SK-N-SH (cell line): ENCODE results near the gene SUPT3H. TPM values are rescaled to one million over a fixed set of nuclear protein-coding genes. Genes with fewer than 3 reads are reported as not detected.

Experiments
- CTCF ChIA-PET: fragments of 300-600, 350-600 bp; formaldehyde crosslinking; extraction: SDS; loops from one replicate; lab custom pipeline; 2021; lab: Yijun Ruan, JAX
- POLR2A ChIA-PET: fragments of 350-600 bp; sonication (Branson Sonifier 250); formaldehyde crosslinking; extraction: SDS; loops from one replicate; lab custom pipeline; 2020; ENCODE audit warnings: antibody characterized with exemption, inconsistent platforms; lab: Yijun Ruan, JAX
- DNase-seq: peaks from one replicate; pipeline ENCODE4 v3.0.0; 2012
- H2AFZ ChIP-seq: fragments of 200-600 bp; sonication (generic); 2 replicates; pipeline ENCODE4 v1.8.1; 2016; ENCODE audit warnings: antibody characterized with exemption, mild to moderate bottlenecking, low read depth
- H3F3A ChIP-seq: fragments of 200-600 bp; sonication (generic); replicated peaks from 2 replicates; pipeline ENCODE3; 2016; ENCODE audit warnings: antibody characterized with exemption, mild to moderate bottlenecking; ENCODE audit not compliant: insufficient read depth
- H3K27ac ChIP-seq, 2 experiments: fragments of 200-500 bp in 1 of 2; fragments of 200-600 bp in 1 of 2; sonication (Bioruptor generic) in 1 of 2; sonication (generic), shearing (Covaris generic) in 1 of 2; 2 replicates each; pipeline versions ENCODE4 v1.5.1 to v1.6.1; 2014 to 2016; ENCODE audit warnings: low read depth in 2 of 2, inconsistent platforms in 1 of 2, low read length in 1 of 2, mild to moderate bottlenecking in 1 of 2, mixed read lengths in 1 of 2
- H3K27me3 ChIP-seq: fragments of 200-600 bp; sonication (generic), shearing (Covaris generic); 2 replicates; pipeline ENCODE4 v1.6.1; 2016; ENCODE audit warnings: mixed run types; ENCODE audit not compliant: insufficient read depth
- H3K36me3 ChIP-seq, 2 experiments: fragments of 200-500 bp in 1 of 2; fragments of 200-600 bp in 1 of 2; sonication (Bioruptor generic) in 1 of 2; sonication (generic) in 1 of 2; replicated peaks in 1 of 2; 2 replicates each; pipeline versions ENCODE3 to v1.5.1; 2014 to 2016; ENCODE audit warnings: low read length in 1 of 2, mild to moderate bottlenecking in 1 of 2; ENCODE audit not compliant: insufficient read depth in 2 of 2, control insufficient read depth in 1 of 2
- H3K4me1 ChIP-seq, 2 experiments: fragments of 200-500 bp in 1 of 2; fragments of 200-600 bp in 1 of 2; sonication (Bioruptor generic) in 1 of 2; sonication (generic), shearing (Covaris generic) in 1 of 2; 2 replicates each; pipeline versions ENCODE4 v1.5.1 to v1.6.1; 2014 to 2016; ENCODE audit warnings: low read depth in 1 of 2, low read length in 1 of 2, mixed run types in 1 of 2; ENCODE audit not compliant: insufficient read depth in 2 of 2, control insufficient read depth in 1 of 2
- H3K4me2 ChIP-seq: fragments of 200-600 bp; sonication (generic), shearing (Covaris generic); 2 replicates; pipeline ENCODE4 v1.6.1; 2017; ENCODE audit warnings: mixed run types
- H3K4me3 ChIP-seq, 2 experiments: fragments of 200-500 bp in 1 of 2; fragments of 200-600 bp in 1 of 2; sonication (Bioruptor generic) in 1 of 2; sonication (generic), shearing (Covaris generic) in 1 of 2; 2 replicates each; pipeline versions ENCODE4 v1.5.1 to v1.8.1; 2014 to 2016; ENCODE audit warnings: low read depth in 2 of 2, inconsistent platforms in 1 of 2, low read length in 1 of 2, mild to moderate bottlenecking in 1 of 2, mixed read lengths in 1 of 2, moderate library complexity in 1 of 2
- H3K79me2 ChIP-seq: fragments of 200-600 bp; sonication (generic); 2 replicates; pipeline ENCODE4 v1.8.1; 2017; ENCODE audit warnings: mild to moderate bottlenecking; ENCODE audit not compliant: insufficient read depth
- H3K9ac ChIP-seq: fragments of 200-600 bp; sonication (generic); 2 replicates; pipeline ENCODE4 v1.6.1; 2017; ENCODE audit warnings: mixed run types
- H3K9me2 ChIP-seq: fragments of 200-600 bp; sonication (generic); 2 replicates; pipeline ENCODE4 v1.6.1; 2017; ENCODE audit warnings: mixed run types
- H3K9me3 ChIP-seq: fragments of 200-600 bp; sonication (generic); 2 replicates; pipeline ENCODE4 v1.6.1; 2017; ENCODE audit warnings: mixed run types, mild to moderate bottlenecking, moderate library complexity
- H4K20me1 ChIP-seq: fragments of 200-600 bp; sonication (generic); 2 replicates; pipeline ENCODE4 v1.6.1; 2017; ENCODE audit warnings: mild to moderate bottlenecking, mixed run types; ENCODE audit not compliant: insufficient read depth
- CHD2 ChIP-seq: fragments of 150-350 bp; IDR thresholded peaks from 2 replicates; pipeline ENCODE4 v1.6.1; 2018; ENCODE audit warnings: low read length; ENCODE audit not compliant: partially characterized antibody
- ELF1 ChIP-seq: IDR thresholded peaks from 2 replicates; pipeline ENCODE4 v1.4.0; 2012
- EP300 ChIP-seq, 2 experiments: IDR thresholded peaks; 2 replicates each; pipeline versions ENCODE4 v1.4.0 to v1.6.1; 2012; ENCODE audit warnings: borderline replicate concordance in 1 of 2, low read depth in 1 of 2, low read length in 1 of 2
- EZH2phosphoT487 ChIP-seq: fragments of 200-600 bp; sonication (generic); IDR thresholded peaks from 2 replicates; pipeline ENCODE4 v1.6.1; 2017; ENCODE audit warnings: low read depth, mixed run types, mild to moderate bottlenecking, antibody characterized with exemption, moderate library complexity, borderline replicate concordance
- FOSL2 ChIP-seq: IDR thresholded peaks from 2 replicates; pipeline ENCODE4 v1.4.0; 2012; ENCODE audit warnings: low read depth, mild to moderate bottlenecking, moderate library complexity, borderline replicate concordance
- GABPA ChIP-seq: IDR thresholded peaks from 2 replicates; pipeline ENCODE4 v1.4.0; 2012; ENCODE audit warnings: low read depth, mild to moderate bottlenecking
- GATA2 ChIP-seq: sonication (generic); formaldehyde crosslinking; IDR thresholded peaks from 2 replicates; pipeline ENCODE4 v1.5.0; 2020; ENCODE audit warnings: mild to moderate bottlenecking, missing genetic modification reagents
- MXI1 ChIP-seq: IDR thresholded peaks from 2 replicates; pipeline ENCODE4 v1.6.1; 2012; ENCODE audit warnings: mild to moderate bottlenecking, low read depth, low read length, improper control_type of control experiment
- RCOR1 ChIP-seq: fragments of 150-350 bp; IDR thresholded peaks from 2 replicates; pipeline ENCODE4 v1.6.1; 2017; ENCODE audit warnings: antibody characterized with exemption, low read length
- REST ChIP-seq: IDR thresholded peaks from 2 replicates; pipeline ENCODE4 v1.6.1; 2012; ENCODE audit warnings: mild to moderate bottlenecking, low read depth, low read length, moderate library complexity
- RFX5 ChIP-seq: IDR thresholded peaks from 2 replicates; pipeline ENCODE4 v1.6.1; 2012; ENCODE audit warnings: mild to moderate bottlenecking, improper control_type of control experiment, low read length
- TEAD4 ChIP-seq: IDR thresholded peaks from 2 replicates; pipeline ENCODE4 v1.4.0; 2012; ENCODE audit warnings: mild to moderate bottlenecking, borderline replicate concordance; ENCODE audit not compliant: insufficient read depth
- USF1 ChIP-seq: IDR thresholded peaks from 2 replicates; pipeline ENCODE4 v1.4.0; 2012; ENCODE audit warnings: low read depth, borderline replicate concordance
- YY1 ChIP-seq: IDR thresholded peaks from 2 replicates; pipeline ENCODE4 v1.4.0; 2012; ENCODE audit warnings: low read depth, mild to moderate bottlenecking
- ZBTB33 ChIP-seq: IDR thresholded peaks from 2 replicates; pipeline ENCODE4 v1.4.0; 2012; ENCODE audit warnings: low read depth, borderline replicate concordance
- WGBS: methylation state at CpG from one replicate; pipeline ENCODE4 v1.1.6; 2017; ENCODE audit warnings: low lambda C conversion rate; 5-methylcytosine and 5-hydroxymethylcytosine counted together
- polyA plus RNA-seq, 3 experiments: library from polyadenylated mRNA; depleted of rRNA; stranded (reverse); fragments of >200 nt; gene quantifications; 2 replicates each; pipeline ENCODE4 v1.2.3, GENCODE V29; 2012

SUPT3H gene
- polyA plus RNA-seq, 1 of the 3 experiments (the other 2 are of a cell fraction) = 10.9 TPM

GRCh38 chr6:45006893-45007292, 370.8 kb downstream of the SUPT3H start (continued):
- TF ChIP-seq EZH2phosphoT487 = no peak
- no peak for TF ChIP-seq RCOR1

- Histone ChIP-seq H3K4me3 (no peak overlapping the region), H3K27me3 (no peaks in the 10 kb centered on the region), H3K4me1 (no peaks in the 10 kb centered on the region; a peak in 1 of 4 replicates), H2AFZ (no peak overlapping the region), H3K9me2 (no peaks in the 10 kb centered on the region), H3K79me2 (no peaks in the 10 kb centered on the region), H4K20me1 (no peaks in the 10 kb centered on the region), H3K27ac (no peak overlapping the region), H3K9ac (no peak overlapping the region), H3K36me3 (peaks cover 0 to 7% of the 10 kb centered on the region in 2 experiments), H3F3A (no peaks in the 10 kb centered on the region), H3K9me3 (no peaks in the 10 kb centered on the region), H3K4me2 (no peak overlapping the region)
- 41% methylated on average over 2 of the region's 2 CpGs for WGBS
- ChIA-PET POLR2A (no interaction called here), CTCF (interaction anchor here (1.1 to 1.5 kb wide), 2 partner anchors 21 to 350 kb away, joined by 3 read pairs; no protein-coding TSS in a partner anchor)
- DNase-seq = no peak
- TF ChIP-seq ELF1 (no peak), GATA2 (CRISPR knock-in tag) (no peak), TEAD4 (no peak), FOSL2 (no peak), ZBTB33 (no peak), MXI1 (no peak), GABPA (no peak), CHD2 (no peak), YY1 (no peak), EZH2phosphoT487 (no peak), RFX5 (no peak), EP300 (IDR thresholded peaks at IDR 0.05; ENCODE audit: borderline replicate concordance in 1 of 2, low read depth in 1 of 2, low read length in 1 of 2) (no peak), USF1 (no peak), RCOR1 (no peak), REST (no peak)
Observed at GRCh38 chr6:45003961-45004360, 373.8 kb downstream of the SUPT3H start.
